Thyroid gland (tissue), 4 donors: ENCODE results near the gene ZNF469.

Source experiments
- CTCF ChIP-seq, 6 experiments: fragments of 200-600 bp in 3 of 6; fragments of 450-650 bp in 3 of 6; sonication (generic) in 3 of 6; IDR thresholded peaks; one replicate each; pipeline ENCODE4 v1.5.1; 2016 to 2019; ENCODE audit warnings: antibody characterized with exemption in 6 of 6, mild to moderate bottlenecking in 2 of 6, inconsistent platforms in 1 of 6, moderate library complexity in 1 of 6
- POLR2A ChIP-seq, 2 donors: fragments of 450-650 bp; IDR thresholded peaks; one replicate each; pipeline ENCODE4 v1.6.1; 2017; ENCODE audit warnings: antibody characterized with exemption in 2 of 2, mild to moderate bottlenecking in 2 of 2, moderate library complexity in 1 of 2

- TF ChIP-seq CTCF (IDR thresholded peaks at IDR 0.05) (no peak), POLR2A (IDR thresholded peaks at IDR 0.05) (no peak)
Observed at GRCh38 chr16:88363239-88363891, 19.4 kb upstream of the ZNF469 start.
